Chondrocyte (in vitro differentiated cells): ENCODE results near the gene LRMDA. TPM values are rescaled to one million over a fixed set of nuclear protein-coding genes. Genes with fewer than 3 reads are reported as not detected.
A peak's percentile ranks its signal among the peaks of the same experiment; 100 is the strongest.

Experiments
- DNase-seq: peaks from one replicate; pipeline ENCODE4 v3.0.0; 2021; ENCODE audit warnings: mixed read lengths, low spot score
- H3K27ac Mint-ChIP-seq: one replicate; pipeline ENCODE4 v1.8.0; 2021; ENCODE audit warnings: mild to moderate bottlenecking, moderate library complexity, mixed read lengths; ENCODE audit not compliant: unreplicated experiment
- H3K27me3 Mint-ChIP-seq: 2 replicates; pipeline ENCODE4 v1.8.0; 2021; ENCODE audit warnings: low read depth, mixed read lengths
- H3K36me3 Mint-ChIP-seq: 2 replicates; pipeline ENCODE4 v1.8.0; 2021; ENCODE audit warnings: low read depth, mixed read lengths
- H3K4me1 Mint-ChIP-seq: 2 replicates; pipeline ENCODE4 v1.8.0; 2021; ENCODE audit warnings: low read depth, mild to moderate bottlenecking, mixed read lengths
- H3K4me3 Mint-ChIP-seq: one replicate; pipeline ENCODE4 v1.8.0; 2021; ENCODE audit warnings: mild to moderate bottlenecking, moderate library complexity, mixed read lengths; ENCODE audit not compliant: unreplicated experiment
- H3K9me3 Mint-ChIP-seq: 2 replicates; pipeline ENCODE4 v1.8.0; 2021; ENCODE audit warnings: low read depth, mixed read lengths
- CTCF ChIP-seq: fragments of 200-600 bp; sonication (generic); IDR thresholded peaks from 2 replicates; pipeline ENCODE4 v1.5.0; 2021; ENCODE audit warnings: antibody characterized with exemption, mild to moderate bottlenecking, moderate library complexity
- total RNA-seq: library from RNA; stranded (reverse); gene quantifications from 3 replicates; pipeline ENCODE4 v1.2.1, GENCODE V29; 2021

LRMDA gene
- total RNA-seq, 1 donor from 2014 or later, result 2.8 TPM

- Mint-ChIP-seq H3K4me1 (peaks cover 36% of the 10 kb centered on the region), H3K36me3 (no peaks in the 10 kb centered on the region), H3K4me3 (no peak overlapping the region), H3K27ac (no peak overlapping the region), H3K27me3 (no peaks in the 10 kb centered on the region), H3K9me3 (no peaks in the 10 kb centered on the region)
- TF ChIP-seq CTCF, result peak; percentile 94
- no peak for DNase-seq
These were observed 1116.0 kb downstream of the LRMDA start for GRCh38 chr10:76547352-76547972.

GRCh38 chr10:76548716-76549115, 1117.3 kb downstream of the LRMDA start:
- no peak for DNase-seq
- H3K4me3 Mint-ChIP-seq, result no peak overlapping the region
- no peak overlapping the region for H3K27ac Mint-ChIP-seq
- no peaks in the 10 kb centered on the region for H3K27me3 Mint-ChIP-seq
- no peaks in the 10 kb centered on the region for H3K9me3 Mint-ChIP-seq
- no peaks in the 10 kb centered on the region for H3K36me3 Mint-ChIP-seq
- H3K4me1 Mint-ChIP-seq, result peaks cover 32% of the 10 kb centered on the region
- TF ChIP-seq CTCF, result no peak

GRCh38 chr10:76549171-76549570, 1117.7 kb downstream of the LRMDA start:
- DNase-seq, result no peak
- Mint-ChIP-seq H3K27ac (no peak overlapping the region), H3K36me3 (no peaks in the 10 kb centered on the region), H3K27me3 (no peaks in the 10 kb centered on the region), H3K4me3 (no peak overlapping the region), H3K4me1 (peaks cover 28% of the 10 kb centered on the region), H3K9me3 (no peaks in the 10 kb centered on the region)
- TF ChIP-seq CTCF, result no peak

- Mint-ChIP-seq H3K4me1 (peaks cover 28% of the 10 kb centered on the region), H3K36me3 (no peaks in the 10 kb centered on the region), H3K9me3 (no peaks in the 10 kb centered on the region), H3K27me3 (no peaks in the 10 kb centered on the region), H3K27ac (no peak overlapping the region), H3K4me3 (no peak overlapping the region)
- DNase-seq, result no peak
- TF ChIP-seq CTCF, result no peak
These were observed 1119.4 kb downstream of the LRMDA start for GRCh38 chr10:76550806-76551205.

- Mint-ChIP-seq H3K4me3 (no peak overlapping the region), H3K27ac (no peak overlapping the region), H3K27me3 (no peaks in the 10 kb centered on the region), H3K9me3 (no peaks in the 10 kb centered on the region), H3K4me1 (peaks cover 24% of the 10 kb centered on the region), H3K36me3 (no peaks in the 10 kb centered on the region)
- no peak for TF ChIP-seq CTCF
- DNase-seq, result no peak
These were observed 1120.9 kb downstream of the LRMDA start for GRCh38 chr10:76552091-76552873.
